K562 (cell line): ENCODE results near the gene EFHC1. TPM values are rescaled to one million over a fixed set of nuclear protein-coding genes. Genes with fewer than 3 reads are reported as not detected.
A peak's percentile ranks its signal among the peaks of the same experiment; 100 is the strongest.

Experiments used
- BDP1 ChIP-seq: IDR thresholded peaks from 3 replicates; pipeline ENCODE4 v1.6.1; 2011; ENCODE audit not compliant: insufficient read length, insufficient read depth
- DACH1 ChIP-seq: fragments of 450-650 bp; IDR thresholded peaks from 2 replicates; pipeline ENCODE4 v1.6.1; 2018; ENCODE audit not compliant: partially characterized antibody
- EHMT2 ChIP-seq: fragments of 450-650 bp; IDR thresholded peaks from 2 replicates; pipeline ENCODE4 v1.6.1; 2018; ENCODE audit warnings: antibody characterized with exemption
- EP300 ChIP-seq: IDR thresholded peaks from 2 replicates; pipeline ENCODE4 v1.6.1; 2012; ENCODE audit warnings: low read length, improper control_type of control experiment
- KDM1A ChIP-seq, 2 experiments: fragments of 450-650 bp; IDR thresholded peaks; 2 replicates each; pipeline ENCODE4 v1.6.1; 2016; ENCODE audit warnings: mild to moderate bottlenecking in 2 of 2
- L3MBTL2 ChIP-seq: fragments of 450-650 bp; IDR thresholded peaks from 2 replicates; pipeline ENCODE4 v1.6.1; 2016; ENCODE audit warnings: mild to moderate bottlenecking, moderate library complexity
- MAFK ChIP-seq: IDR thresholded peaks from 2 replicates; pipeline ENCODE4 v1.6.1; 2011; ENCODE audit warnings: low read length, improper control_type of control experiment
- SMC3 ChIP-seq: conservative IDR thresholded peaks from 2 replicates; pipeline ENCODE4 v1.6.1; 2011; ENCODE audit warnings: low read depth, low read length, improper control_type of control experiment; ENCODE audit not compliant: insufficient read depth
- SOX6 ChIP-seq: fragments of 450-650 bp; IDR thresholded peaks from 2 replicates; pipeline ENCODE4 v1.6.1; 2014; ENCODE audit warnings: mild to moderate bottlenecking
- STAG1 ChIP-seq: sonication (generic); formaldehyde crosslinking; IDR thresholded peaks from 2 replicates; pipeline ENCODE4 v1.5.0; 2020; ENCODE audit warnings: missing genetic modification reagents, borderline replicate concordance
- STAT5A ChIP-seq: IDR thresholded peaks from 2 replicates; pipeline ENCODE4 v1.6.1; 2012; ENCODE audit warnings: low read length, inconsistent platforms, borderline replicate concordance
- TCF7 ChIP-seq: sonication (generic); IDR thresholded peaks from 2 replicates; pipeline ENCODE4 v1.6.1; 2016; ENCODE audit warnings: antibody characterized with exemption, borderline replicate concordance
- TEAD1 ChIP-seq, 2 experiments: fragments of 450-650 bp in 1 of 2; sonication (generic) in 1 of 2; formaldehyde crosslinking; IDR thresholded peaks; 2 replicates each; pipeline versions ENCODE4 v1.4.0 to v1.8.0; 2020 to 2022; ENCODE audit warnings: mild to moderate bottlenecking in 2 of 2, missing genetic modification reagents in 1 of 2
- TRIM25 ChIP-seq: fragments of 450-650 bp; IDR thresholded peaks from 2 replicates; pipeline ENCODE4 v1.7.0; 2016; ENCODE audit warnings: borderline replicate concordance
- ZC3H8 ChIP-seq: fragments of 450-650 bp; IDR thresholded peaks from 2 replicates; pipeline ENCODE4 v1.6.1; 2017
- ZFX ChIP-seq: sonication (generic); formaldehyde crosslinking; IDR thresholded peaks from 2 replicates; pipeline ENCODE4 v1.8.0; 2022; ENCODE audit warnings: mild to moderate bottlenecking, missing genetic modification reagents, moderate library complexity
- ZNF217 ChIP-seq: sonication (generic); formaldehyde crosslinking; IDR thresholded peaks from 2 replicates; pipeline ENCODE4 v1.8.0; 2022; ENCODE audit warnings: mild to moderate bottlenecking, missing genetic modification reagents
- ZNF239 ChIP-seq: fragments of 250-450 bp; sonication (Bioruptor Pico); IDR thresholded peaks from 2 replicates; pipeline ENCODE4 v1.4.0; 2020; ENCODE audit warnings: mild to moderate bottlenecking
- ZNF24 ChIP-seq: fragments of 450-650 bp; IDR thresholded peaks from 2 replicates; pipeline ENCODE4 v1.6.1; 2016
- ZNF589 ChIP-seq: fragments of 200-800 bp; sonication (Bioruptor generic); IDR thresholded peaks from 2 replicates; pipeline ENCODE4 v1.6.1; 2016; ENCODE audit warnings: low read depth, missing genetic modification characterization, missing compliant biosample characterization
- polyA plus RNA-seq, 8 experiments: library from polyadenylated mRNA; depleted of rRNA in 4 of 8; stranded (reverse) in 5 of 8; unstranded in 3 of 8; fragments of >200 nt; fragmentation: Nextera tagmentation in 2 of 8; fragmentation: Illumina TruSeq in 1 of 8; extraction: Ambion mirVana in 2 of 8; extraction: Trizol in 1 of 8; gene quantifications; 2 replicates each; pipeline versions ENCODE4 v1.2.1 to v1.2.3, GENCODE V29; 2011 to 2014; ENCODE audit warnings: inconsistent platforms in 1 of 8, missing spikeins in 1 of 8
- total RNA-seq, 7 experiments: library from RNA; depleted of rRNA in 6 of 7; stranded (reverse); fragments of >200 nt in 6 of 7; fragmentation: Illumina TruSeq in 2 of 7; extraction: Trizol in 2 of 7; gene quantifications; 2 replicates each; pipeline versions ENCODE4 v1.2.1 to v1.2.3, GENCODE V29; 2011 to 2021; ENCODE audit warnings: low replicate concordance in 1 of 7
- TF ChIP-seq, protein P1 (sequence below): fragments of 450-650 bp; IDR thresholded peaks from 2 replicates; pipeline ENCODE4 v1.6.1; 2016; ENCODE audit warnings: borderline replicate concordance
- TF ChIP-seq, protein P2 (sequence below): fragments of 450-650 bp; formaldehyde crosslinking; IDR thresholded peaks from 2 replicates; pipeline ENCODE4 v1.4.0; 2020; ENCODE audit warnings: mild to moderate bottlenecking, moderate library complexity
- TF ChIP-seq, protein P3 (sequence below): sonication (generic); formaldehyde crosslinking; IDR thresholded peaks from 2 replicates; pipeline ENCODE4 v1.8.0; 2022; ENCODE audit warnings: mild to moderate bottlenecking, missing genetic modification reagents

The EFHC1 gene
- total and polyA plus RNA-seq, 9 of the 15 experiments (the other 6 are each of a cell fraction or from before 2014, with no cell fraction given), result 9.5 to 31.0 (median 14.9) TPM

DNA sequence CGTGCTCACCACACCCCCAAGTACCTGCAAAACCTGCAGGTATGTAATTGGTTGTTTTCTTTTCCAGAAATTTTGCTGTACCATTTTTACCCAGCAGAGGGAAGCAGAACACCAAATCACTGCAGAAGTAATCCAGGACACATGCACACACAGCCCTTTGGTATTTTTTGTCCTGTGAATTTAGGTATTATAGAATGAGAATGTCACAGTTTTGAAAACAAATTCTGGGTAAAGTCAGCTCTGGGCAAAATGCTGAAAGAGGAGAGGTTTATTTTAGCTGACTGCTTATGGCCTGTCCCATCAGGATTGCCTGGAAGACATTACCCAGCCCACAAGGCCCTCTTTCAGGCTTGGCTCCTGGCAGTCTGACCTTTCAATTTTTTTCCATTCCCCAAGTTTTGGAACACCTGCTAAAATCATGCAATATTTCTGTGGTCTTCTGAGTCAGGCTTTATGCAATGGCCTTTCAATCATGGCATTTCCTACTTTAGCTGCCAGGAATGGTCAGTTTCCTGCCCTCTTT, 3.5 kb upstream of the EFHC1 start (continued):
- TF ChIP-seq ZC3H8 (no peak), TCF7 (0 out of 2 replicates have a peak, but pooled peaks have one; percentile 4), L3MBTL2 (0 out of 2 replicates have a peak, but pooled peaks have one; percentile 29), EP300 (0 out of 2 replicates have a peak, but pooled peaks have one; percentile 3), ZFX (CRISPR knock-in tag) (peak; percentile 14; the same call in 1 of the 2 replicates), SMC3 (peak; percentile 93), STAG1 (peak; percentile 72; the same call in 1 of the 2 replicates), EHMT2 (no peak), ZNF24 (0 out of 2 replicates have a peak, but pooled peaks have one; percentile 32), ZNF589 (CRISPR knock-in tag) (no peak), TRIM25 (no peak), DACH1 (no peak), MAFK (peak; percentile 27; the same call in 1 of the 2 replicates), BDP1 (no peak), KDM1A (IDR thresholded peaks at IDR 0.05) (peak; percentile 12; a peak in 1 of 4 replicates), ZNF217 (CRISPR knock-in tag) (no peak), STAT5A (0 out of 2 replicates have a peak, but pooled peaks have one; percentile 35), SOX6 (peak; percentile 44; the same call in 1 of the 2 replicates), ZNF239 (CRISPR knock-in tag) (no peak), TEAD1 (CRISPR knock-in tag; IDR thresholded peaks at IDR 0.05) (0 out of 4 replicates have a peak, but pooled peaks of 1 of the 2 experiments have one; percentile 34)
- TF ChIP-seq, protein P1, sequence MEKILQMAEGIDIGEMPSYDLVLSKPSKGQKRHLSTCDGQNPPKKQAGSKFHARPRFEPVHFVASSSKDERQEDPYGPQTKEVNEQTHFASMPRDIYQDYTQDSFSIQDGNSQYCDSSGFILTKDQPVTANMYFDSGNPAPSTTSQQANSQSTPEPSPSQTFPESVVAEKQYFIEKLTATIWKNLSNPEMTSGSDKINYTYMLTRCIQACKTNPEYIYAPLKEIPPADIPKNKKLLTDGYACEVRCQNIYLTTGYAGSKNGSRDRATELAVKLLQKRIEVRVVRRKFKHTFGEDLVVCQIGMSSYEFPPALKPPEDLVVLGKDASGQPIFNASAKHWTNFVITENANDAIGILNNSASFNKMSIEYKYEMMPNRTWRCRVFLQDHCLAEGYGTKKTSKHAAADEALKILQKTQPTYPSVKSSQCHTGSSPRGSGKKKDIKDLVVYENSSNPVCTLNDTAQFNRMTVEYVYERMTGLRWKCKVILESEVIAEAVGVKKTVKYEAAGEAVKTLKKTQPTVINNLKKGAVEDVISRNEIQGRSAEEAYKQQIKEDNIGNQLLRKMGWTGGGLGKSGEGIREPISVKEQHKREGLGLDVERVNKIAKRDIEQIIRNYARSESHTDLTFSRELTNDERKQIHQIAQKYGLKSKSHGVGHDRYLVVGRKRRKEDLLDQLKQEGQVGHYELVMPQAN, result no peak
- TF ChIP-seq, protein P2, sequence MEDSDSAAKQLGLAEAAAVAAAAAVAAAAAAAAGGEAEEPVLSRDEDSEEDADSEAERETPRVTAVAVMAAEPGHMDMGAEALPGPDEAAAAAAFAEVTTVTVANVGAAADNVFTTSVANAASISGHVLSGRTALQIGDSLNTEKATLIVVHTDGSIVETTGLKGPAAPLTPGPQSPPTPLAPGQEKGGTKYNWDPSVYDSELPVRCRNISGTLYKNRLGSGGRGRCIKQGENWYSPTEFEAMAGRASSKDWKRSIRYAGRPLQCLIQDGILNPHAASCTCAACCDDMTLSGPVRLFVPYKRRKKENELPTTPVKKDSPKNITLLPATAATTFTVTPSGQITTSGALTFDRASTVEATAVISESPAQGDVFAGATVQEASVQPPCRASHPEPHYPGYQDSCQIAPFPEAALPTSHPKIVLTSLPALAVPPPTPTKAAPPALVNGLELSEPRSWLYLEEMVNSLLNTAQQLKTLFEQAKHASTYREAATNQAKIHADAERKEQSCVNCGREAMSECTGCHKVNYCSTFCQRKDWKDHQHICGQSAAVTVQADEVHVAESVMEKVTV (CRISPR knock-in tag), result peak; percentile 95
- TF ChIP-seq, protein P3, sequence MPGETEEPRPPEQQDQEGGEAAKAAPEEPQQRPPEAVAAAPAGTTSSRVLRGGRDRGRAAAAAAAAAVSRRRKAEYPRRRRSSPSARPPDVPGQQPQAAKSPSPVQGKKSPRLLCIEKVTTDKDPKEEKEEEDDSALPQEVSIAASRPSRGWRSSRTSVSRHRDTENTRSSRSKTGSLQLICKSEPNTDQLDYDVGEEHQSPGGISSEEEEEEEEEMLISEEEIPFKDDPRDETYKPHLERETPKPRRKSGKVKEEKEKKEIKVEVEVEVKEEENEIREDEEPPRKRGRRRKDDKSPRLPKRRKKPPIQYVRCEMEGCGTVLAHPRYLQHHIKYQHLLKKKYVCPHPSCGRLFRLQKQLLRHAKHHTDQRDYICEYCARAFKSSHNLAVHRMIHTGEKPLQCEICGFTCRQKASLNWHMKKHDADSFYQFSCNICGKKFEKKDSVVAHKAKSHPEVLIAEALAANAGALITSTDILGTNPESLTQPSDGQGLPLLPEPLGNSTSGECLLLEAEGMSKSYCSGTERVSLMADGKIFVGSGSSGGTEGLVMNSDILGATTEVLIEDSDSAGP (CRISPR knock-in tag), result no peak
- TF ChIP-seq, all 486 proteins: peak for 30
